Endothelial cell of umbilical vein (primary cell): ENCODE results near the gene CCNC. TPM values are rescaled to one million over a fixed set of nuclear protein-coding genes. Genes with fewer than 3 reads are reported as not detected.

Experiments
- BruUV-seq: library from RNA; stranded (reverse); fragments of 400-500 nt; replicated peaks from 2 replicates; lab custom pipeline; 2021; lab: Mats Ljungman, UMichigan
- CTCF ChIA-PET: fragments of 300-600, 350-600 bp; sonication (Branson Sonifier 250); formaldehyde crosslinking; loops from one replicate; lab custom pipeline; 2021; ENCODE audit warnings: antibody characterized with exemption, inconsistent platforms; lab: Charles Lee
- POLR2A ChIA-PET: fragments of 300-600, 350-600 bp; sonication (Branson Sonifier 250); formaldehyde crosslinking; loops from one replicate; lab custom pipeline; 2021; ENCODE audit warnings: antibody characterized with exemption, inconsistent platforms; lab: Charles Lee
- DNase-seq: peaks from one replicate; pipeline ENCODE4 v3.0.0-alpha.2; 2011; ENCODE audit warnings: low read depth, low spot score
- FAIRE-seq: peaks from 2 replicates; lab custom pipeline; 2011; peaks lifted over from hg19 to GRCh38; lab: Jason Lieb, UNC
- H2AFZ ChIP-seq: 2 replicates; pipeline ENCODE4 v1.6.0; 2012; ENCODE audit warnings: low read depth, low read length, control low read depth, inconsistent platforms
- H3K27ac ChIP-seq: 2 replicates; pipeline ENCODE4 v1.5.1; 2011; ENCODE audit warnings: low read depth, mild to moderate bottlenecking, control low read depth, low read length, moderate library complexity; ENCODE audit not compliant: insufficient read depth
- H3K27me3 ChIP-seq, 2 experiments: 2 replicates each; pipeline versions ENCODE4 v1.6.0 to v1.6.1; 2011; ENCODE audit warnings: low read length in 2 of 2, mixed read lengths in 1 of 2; ENCODE audit not compliant: control insufficient read depth in 2 of 2, insufficient read depth in 2 of 2
- H3K36me3 ChIP-seq, 2 experiments: 2 replicates in 1 of 2; 3 replicates in 1 of 2; pipeline ENCODE4 v1.5.1; 2011; ENCODE audit warnings: low read length in 2 of 2, mild to moderate bottlenecking in 1 of 2, moderate library complexity in 1 of 2; ENCODE audit not compliant: control insufficient read depth in 2 of 2, insufficient read depth in 2 of 2; ENCODE audit errors: extremely low read depth in 1 of 2
- H3K4me1 ChIP-seq: 3 replicates; pipeline ENCODE4 v1.5.1; 2011; ENCODE audit warnings: mild to moderate bottlenecking, low read length; ENCODE audit not compliant: control insufficient read depth, insufficient read depth; ENCODE audit errors: extremely low read depth
- H3K4me2 ChIP-seq: 2 replicates; pipeline ENCODE4 v1.6.1; 2011; ENCODE audit warnings: low read length, control low read depth, mixed read lengths; ENCODE audit not compliant: insufficient read depth
- H3K4me3 ChIP-seq, 3 experiments: fragments of 200-600 bp in 1 of 3; sonication (generic), shearing (Covaris generic) in 1 of 3; replicated peaks in 1 of 3; 2 replicates each; pipeline ENCODE4 v1.5.1; 2011 to 2016; ENCODE audit warnings: control low read depth in 3 of 3, low read length in 3 of 3, mild to moderate bottlenecking in 2 of 3, inconsistent platforms in 1 of 3, low read depth in 1 of 3, moderate library complexity in 1 of 3; ENCODE audit not compliant: insufficient read depth in 1 of 3
- H3K79me2 ChIP-seq: 2 replicates; pipeline ENCODE4 v1.6.0; 2012; ENCODE audit warnings: low read length, inconsistent platforms; ENCODE audit not compliant: control insufficient read depth, insufficient read depth
- H3K9ac ChIP-seq: replicated peaks from 2 replicates; pipeline ENCODE3; 2011; ENCODE audit warnings: low read length, control low read depth; ENCODE audit not compliant: insufficient read depth; ENCODE audit errors: extremely low read depth
- H3K9me1 ChIP-seq: replicated peaks from 3 replicates; pipeline ENCODE4 v1.6.0; 2011; ENCODE audit warnings: mild to moderate bottlenecking, low read length; ENCODE audit not compliant: control insufficient read depth, insufficient read depth; ENCODE audit errors: extremely low read depth
- H3K9me3 ChIP-seq: replicated peaks from 2 replicates; pipeline ENCODE4 v1.5.1; 2012; ENCODE audit warnings: low read length, inconsistent platforms; ENCODE audit not compliant: control insufficient read depth, insufficient read depth
- H4K20me1 ChIP-seq: replicated peaks from 2 replicates; pipeline ENCODE3; 2011; ENCODE audit warnings: mild to moderate bottlenecking, low read length; ENCODE audit not compliant: control insufficient read depth, insufficient read depth; ENCODE audit errors: extremely low read depth
- EZH2 ChIP-seq: IDR thresholded peaks from 2 replicates; pipeline ENCODE4 v1.6.1; 2012; ENCODE audit warnings: borderline replicate concordance, low read depth, mild to moderate bottlenecking, moderate library complexity, low read length, inconsistent platforms; ENCODE audit not compliant: severe bottlenecking
- FOS ChIP-seq: IDR thresholded peaks from 2 replicates; pipeline ENCODE4 v1.6.1; 2011; ENCODE audit warnings: mild to moderate bottlenecking, low read length, moderate library complexity, borderline replicate concordance; ENCODE audit not compliant: insufficient read depth
- GATA2 ChIP-seq: IDR thresholded peaks from 2 replicates; pipeline ENCODE4 v1.7.0; 2011; ENCODE audit warnings: low read depth, mild to moderate bottlenecking, moderate library complexity, mixed read lengths, low read length; ENCODE audit not compliant: insufficient read length, insufficient read depth
- JUN ChIP-seq: IDR thresholded peaks from 2 replicates; pipeline ENCODE4 v1.6.1; 2011; ENCODE audit warnings: borderline replicate concordance, low read depth; ENCODE audit not compliant: insufficient read length, insufficient read depth
- MYC ChIP-seq: IDR thresholded peaks from one replicate; pipeline ENCODE4 v1.6.1; 2011; ENCODE audit warnings: mild to moderate bottlenecking, low read depth, low read length
- POLR2A ChIP-seq: IDR thresholded peaks from 2 replicates; pipeline ENCODE4 v1.6.1; 2012; ENCODE audit warnings: low read depth, mild to moderate bottlenecking, control low read depth, low read length
- POLR2AphosphoS5 ChIP-seq: IDR thresholded peaks from 2 replicates; pipeline ENCODE4 v1.6.1; 2012; ENCODE audit warnings: low read depth, mild to moderate bottlenecking, control low read depth, low read length, moderate library complexity; ENCODE audit not compliant: insufficient read depth
- dilution Hi-C: fragments of 300-500 bp; cut with MboI; formaldehyde crosslinking; loops from one replicate; pipeline ENCODE4 v1.15.0; 2019; ENCODE audit warnings: low sequenced_read_pairs; ENCODE audit not compliant: extremely low pct_ligation_motif_present
- intact Hi-C: fragments of 100-400 bp; cut with micrococcal nuclease; formaldehyde crosslinking; loops from one replicate; pipeline ENCODE4 v1.10.0; 2022
- polyA plus RNA-seq, 4 experiments: library from polyadenylated mRNA; depleted of rRNA in 3 of 4; stranded (reverse) in 3 of 4; unstranded in 1 of 4; fragments of >200 nt; gene quantifications; 2 replicates each; pipeline versions ENCODE4 v1.2.1 to v1.2.3, GENCODE V29; 2011 to 2012; ENCODE audit warnings: missing spikeins in 1 of 4
- total RNA-seq: library from RNA; stranded (reverse); gene quantifications from 2 replicates; pipeline ENCODE4 v1.2.3, GENCODE V29; 2021
- TF ChIP-seq, protein P1 (sequence below): IDR thresholded peaks from 2 replicates; pipeline ENCODE4 v1.6.1; 2011; ENCODE audit not compliant: insufficient read depth, insufficient read length
- TF ChIP-seq, protein P2 (sequence below), 2 donors: IDR thresholded peaks; 1 replicate in 1 of 2; 2 replicates in 1 of 2; pipeline ENCODE4 v1.5.1; 2011; ENCODE audit warnings: low read length in 2 of 2, mild to moderate bottlenecking in 2 of 2, moderate library complexity in 2 of 2, control low read depth in 1 of 2, inconsistent platforms in 1 of 2, low read depth in 1 of 2; ENCODE audit not compliant: insufficient read depth in 1 of 2; ENCODE audit errors: extremely low read depth in 1 of 2

The CCNC gene
- total and polyA plus RNA-seq, 2 donors (not counting 3 experiments of a cell fraction or from before 2014, with no cell fraction given) = 18.2 to 53.5 TPM

DNA sequence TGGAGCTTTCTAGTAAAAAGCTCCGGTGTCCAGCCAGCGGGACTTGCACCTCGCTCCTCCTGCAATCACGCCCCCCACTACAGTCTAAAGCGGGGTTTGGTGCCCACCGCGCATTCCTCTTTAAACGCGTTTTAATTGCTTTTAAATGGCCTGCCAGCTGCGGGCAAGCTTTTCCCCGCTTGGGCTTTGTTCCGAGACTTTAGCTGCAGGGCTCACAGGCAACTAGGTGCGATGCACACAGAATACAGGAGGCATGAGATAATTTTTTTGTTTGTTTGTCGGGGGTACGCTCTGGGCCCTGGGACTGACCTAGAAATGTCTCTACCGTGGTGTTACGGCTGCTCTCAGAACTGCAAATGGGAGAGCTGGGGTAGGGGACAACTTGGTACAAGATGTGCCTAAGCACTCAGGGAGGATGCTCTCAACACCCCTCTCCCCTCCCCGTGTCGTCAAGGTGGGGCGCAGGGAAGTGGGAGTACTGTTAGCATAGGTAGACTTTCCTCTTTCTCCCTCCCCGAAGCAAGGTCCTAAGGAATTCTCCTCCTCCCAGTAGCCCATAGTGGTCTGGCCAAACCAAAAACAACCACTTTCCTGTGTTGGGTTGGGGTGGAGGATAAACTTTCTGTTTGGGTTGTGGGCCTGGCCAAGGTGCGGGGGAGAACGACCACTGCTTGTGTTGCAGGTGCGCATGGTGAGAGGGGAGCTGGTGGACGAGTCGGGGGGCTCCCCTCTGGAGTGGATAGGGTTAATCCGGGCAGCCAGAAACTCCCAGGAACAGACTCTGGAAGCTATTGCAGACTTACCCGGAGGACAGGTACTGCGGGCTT is 39.8 kb upstream of the CCNC start:
- Histone ChIP-seq H3K4me1 (peaks cover 3% of the 10 kb centered on the region), H3K27me3 (peaks cover 90 to 100% of the 10 kb centered on the region in 2 experiments), H3K4me3 (no peak overlapping the region), H3K4me2 (no peak overlapping the region), H4K20me1 (no peaks in the 10 kb centered on the region), H3K27ac (no peak overlapping the region), H3K9ac (no peak overlapping the region), H2AFZ (no peak overlapping the region), H3K9me1 (no peaks in the 10 kb centered on the region), H3K9me3 (no peaks in the 10 kb centered on the region), H3K79me2 (no peaks in the 10 kb centered on the region), H3K36me3 (no peaks in the 10 kb centered on the region)
- ChIA-PET POLR2A (no interaction called here), CTCF (interaction anchor here (0.8 to 2.2 kb wide), 5 partner anchors 9 to 141 kb away, joined by 3 to 5 read pairs (median 4); no protein-coding TSS in a partner anchor)
- dilution Hi-C loops = no loop called here
- intact Hi-C loops = loop anchor here (10.0 kb wide), 1 partner anchor 857 kb away; the partner anchor contains the start of gene SIM1
- DNase-seq (no peak), FAIRE-seq (no peak)
- TF ChIP-seq, protein P1, sequence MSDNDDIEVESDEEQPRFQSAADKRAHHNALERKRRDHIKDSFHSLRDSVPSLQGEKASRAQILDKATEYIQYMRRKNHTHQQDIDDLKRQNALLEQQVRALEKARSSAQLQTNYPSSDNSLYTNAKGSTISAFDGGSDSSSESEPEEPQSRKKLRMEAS = no peak
- no peak for TF ChIP-seq FOS
- TF ChIP-seq EZH2 = no peak
- TF ChIP-seq, protein P2, sequence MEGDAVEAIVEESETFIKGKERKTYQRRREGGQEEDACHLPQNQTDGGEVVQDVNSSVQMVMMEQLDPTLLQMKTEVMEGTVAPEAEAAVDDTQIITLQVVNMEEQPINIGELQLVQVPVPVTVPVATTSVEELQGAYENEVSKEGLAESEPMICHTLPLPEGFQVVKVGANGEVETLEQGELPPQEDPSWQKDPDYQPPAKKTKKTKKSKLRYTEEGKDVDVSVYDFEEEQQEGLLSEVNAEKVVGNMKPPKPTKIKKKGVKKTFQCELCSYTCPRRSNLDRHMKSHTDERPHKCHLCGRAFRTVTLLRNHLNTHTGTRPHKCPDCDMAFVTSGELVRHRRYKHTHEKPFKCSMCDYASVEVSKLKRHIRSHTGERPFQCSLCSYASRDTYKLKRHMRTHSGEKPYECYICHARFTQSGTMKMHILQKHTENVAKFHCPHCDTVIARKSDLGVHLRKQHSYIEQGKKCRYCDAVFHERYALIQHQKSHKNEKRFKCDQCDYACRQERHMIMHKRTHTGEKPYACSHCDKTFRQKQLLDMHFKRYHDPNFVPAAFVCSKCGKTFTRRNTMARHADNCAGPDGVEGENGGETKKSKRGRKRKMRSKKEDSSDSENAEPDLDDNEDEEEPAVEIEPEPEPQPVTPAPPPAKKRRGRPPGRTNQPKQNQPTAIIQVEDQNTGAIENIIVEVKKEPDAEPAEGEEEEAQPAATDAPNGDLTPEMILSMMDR (IDR thresholded peaks at IDR 0.05; ENCODE audit: extremely low read depth in 1 of 2, insufficient read depth in 1 of 2, low read depth in 1 of 2, low read length in 2 of 2) = no peak
- TF ChIP-seq POLR2A = no peak
- no peak for TF ChIP-seq MYC
- TF ChIP-seq JUN = no peak
- TF ChIP-seq GATA2 = no peak
- no peak for TF ChIP-seq POLR2AphosphoS5
- no TSS peak for BruUV-seq
